Chondrocyte (in vitro differentiated cells): ENCODE measurements around the gene KAZN. TPM values are rescaled to one million over a fixed set of nuclear protein-coding genes. Genes with fewer than 3 reads are reported as not detected.

ENCODE experiments used
- DNase-seq: peaks from one replicate; pipeline ENCODE4 v3.0.0; 2021; ENCODE audit warnings: mixed read lengths, low spot score
- H3K27ac Mint-ChIP-seq: one replicate; pipeline ENCODE4 v1.8.0; 2021; ENCODE audit warnings: mild to moderate bottlenecking, moderate library complexity, mixed read lengths; ENCODE audit not compliant: unreplicated experiment
- H3K27me3 Mint-ChIP-seq: 2 replicates; pipeline ENCODE4 v1.8.0; 2021; ENCODE audit warnings: low read depth, mixed read lengths
- H3K36me3 Mint-ChIP-seq: 2 replicates; pipeline ENCODE4 v1.8.0; 2021; ENCODE audit warnings: low read depth, mixed read lengths
- H3K4me1 Mint-ChIP-seq: 2 replicates; pipeline ENCODE4 v1.8.0; 2021; ENCODE audit warnings: low read depth, mild to moderate bottlenecking, mixed read lengths
- H3K4me3 Mint-ChIP-seq: one replicate; pipeline ENCODE4 v1.8.0; 2021; ENCODE audit warnings: mild to moderate bottlenecking, moderate library complexity, mixed read lengths; ENCODE audit not compliant: unreplicated experiment
- H3K9me3 Mint-ChIP-seq: 2 replicates; pipeline ENCODE4 v1.8.0; 2021; ENCODE audit warnings: low read depth, mixed read lengths
- total RNA-seq: library from RNA; stranded (reverse); gene quantifications from 3 replicates; pipeline ENCODE4 v1.2.1, GENCODE V29; 2021
- TF ChIP-seq, protein P1 (sequence below): fragments of 200-600 bp; sonication (generic); IDR thresholded peaks from 2 replicates; pipeline ENCODE4 v1.5.0; 2021; ENCODE audit warnings: antibody characterized with exemption, mild to moderate bottlenecking, moderate library complexity

The KAZN gene
- total RNA-seq, 1 donor from 2014 or later: 29.6 TPM

DNA sequence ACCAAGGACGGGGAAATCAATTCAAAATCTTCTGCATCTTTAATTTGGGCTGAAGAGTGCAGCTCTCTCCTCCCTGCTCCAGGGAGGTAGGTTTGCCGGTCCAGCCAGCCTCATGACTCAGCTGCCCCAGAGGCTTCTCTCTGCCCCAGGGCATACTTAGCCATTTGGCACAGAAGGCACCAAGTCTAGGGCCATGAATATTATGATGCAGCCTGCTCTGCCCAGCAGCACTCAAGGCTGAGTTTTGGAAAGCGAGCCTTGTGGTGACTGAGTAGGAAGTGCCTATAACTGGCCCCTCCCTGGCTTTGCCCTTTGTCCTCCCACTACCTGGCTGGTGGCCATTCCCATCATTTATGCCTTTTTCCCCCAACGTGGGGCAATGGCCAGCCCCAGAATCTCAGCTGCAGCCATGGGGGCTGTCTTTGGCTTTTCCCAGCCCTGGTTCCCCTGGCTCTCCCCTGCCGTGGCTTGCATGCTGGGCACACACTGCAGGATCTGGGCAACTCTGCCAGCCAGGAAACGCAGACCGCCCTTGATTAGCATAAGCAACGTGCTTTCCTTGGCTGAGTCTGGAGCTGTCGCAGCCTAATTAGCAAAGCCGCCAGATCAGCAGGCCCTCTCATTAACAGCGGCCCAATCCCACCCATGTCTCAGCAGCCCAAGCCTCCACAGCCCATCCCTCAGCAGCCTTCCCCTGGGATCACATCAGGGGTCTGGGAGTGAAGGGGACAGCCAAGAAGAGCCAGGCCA lies 296.5 kb downstream of the KAZN start:
- no peaks in the 10 kb centered on the region for H3K27me3 Mint-ChIP-seq
- H3K27ac Mint-ChIP-seq: no peak overlapping the region
- H3K9me3 Mint-ChIP-seq: peaks cover 3% of the 10 kb centered on the region
- no peak overlapping the region for H3K4me3 Mint-ChIP-seq
- TF ChIP-seq, protein P1, sequence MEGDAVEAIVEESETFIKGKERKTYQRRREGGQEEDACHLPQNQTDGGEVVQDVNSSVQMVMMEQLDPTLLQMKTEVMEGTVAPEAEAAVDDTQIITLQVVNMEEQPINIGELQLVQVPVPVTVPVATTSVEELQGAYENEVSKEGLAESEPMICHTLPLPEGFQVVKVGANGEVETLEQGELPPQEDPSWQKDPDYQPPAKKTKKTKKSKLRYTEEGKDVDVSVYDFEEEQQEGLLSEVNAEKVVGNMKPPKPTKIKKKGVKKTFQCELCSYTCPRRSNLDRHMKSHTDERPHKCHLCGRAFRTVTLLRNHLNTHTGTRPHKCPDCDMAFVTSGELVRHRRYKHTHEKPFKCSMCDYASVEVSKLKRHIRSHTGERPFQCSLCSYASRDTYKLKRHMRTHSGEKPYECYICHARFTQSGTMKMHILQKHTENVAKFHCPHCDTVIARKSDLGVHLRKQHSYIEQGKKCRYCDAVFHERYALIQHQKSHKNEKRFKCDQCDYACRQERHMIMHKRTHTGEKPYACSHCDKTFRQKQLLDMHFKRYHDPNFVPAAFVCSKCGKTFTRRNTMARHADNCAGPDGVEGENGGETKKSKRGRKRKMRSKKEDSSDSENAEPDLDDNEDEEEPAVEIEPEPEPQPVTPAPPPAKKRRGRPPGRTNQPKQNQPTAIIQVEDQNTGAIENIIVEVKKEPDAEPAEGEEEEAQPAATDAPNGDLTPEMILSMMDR: no peak
- peaks cover 3% of the 10 kb centered on the region for H3K36me3 Mint-ChIP-seq
- H3K4me1 Mint-ChIP-seq: peaks cover 40% of the 10 kb centered on the region
- no peak for DNase-seq

DNA sequence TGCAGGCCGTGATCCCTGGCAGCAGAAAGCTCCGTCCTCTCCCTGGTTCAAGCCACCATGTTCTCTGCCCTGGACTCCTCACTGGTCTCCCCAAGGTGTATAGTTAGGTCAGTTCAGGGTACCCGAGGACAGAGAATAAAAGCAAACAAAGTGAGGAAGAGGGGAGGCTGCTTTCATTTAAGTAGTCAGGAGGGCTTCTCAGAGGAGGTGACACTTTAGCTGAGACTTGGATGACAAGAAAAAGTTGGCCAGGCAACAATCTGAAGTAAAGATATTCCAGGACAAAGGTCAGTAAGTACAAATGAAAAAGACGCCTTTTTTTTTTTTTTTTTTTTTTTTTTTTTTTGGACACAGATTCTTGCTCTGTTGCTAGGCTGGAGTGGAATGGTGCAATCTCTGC lies 297.2 kb downstream of the KAZN start:
- peaks cover 3% of the 10 kb centered on the region for H3K36me3 Mint-ChIP-seq
- no peaks in the 10 kb centered on the region for H3K27me3 Mint-ChIP-seq
- no peak overlapping the region for H3K27ac Mint-ChIP-seq
- TF ChIP-seq, protein P1: no peak
- no peak overlapping the region for H3K4me3 Mint-ChIP-seq
- no peak for DNase-seq
- peaks cover 36% of the 10 kb centered on the region for H3K4me1 Mint-ChIP-seq
- peaks cover 3% of the 10 kb centered on the region for H3K9me3 Mint-ChIP-seq

DNA sequence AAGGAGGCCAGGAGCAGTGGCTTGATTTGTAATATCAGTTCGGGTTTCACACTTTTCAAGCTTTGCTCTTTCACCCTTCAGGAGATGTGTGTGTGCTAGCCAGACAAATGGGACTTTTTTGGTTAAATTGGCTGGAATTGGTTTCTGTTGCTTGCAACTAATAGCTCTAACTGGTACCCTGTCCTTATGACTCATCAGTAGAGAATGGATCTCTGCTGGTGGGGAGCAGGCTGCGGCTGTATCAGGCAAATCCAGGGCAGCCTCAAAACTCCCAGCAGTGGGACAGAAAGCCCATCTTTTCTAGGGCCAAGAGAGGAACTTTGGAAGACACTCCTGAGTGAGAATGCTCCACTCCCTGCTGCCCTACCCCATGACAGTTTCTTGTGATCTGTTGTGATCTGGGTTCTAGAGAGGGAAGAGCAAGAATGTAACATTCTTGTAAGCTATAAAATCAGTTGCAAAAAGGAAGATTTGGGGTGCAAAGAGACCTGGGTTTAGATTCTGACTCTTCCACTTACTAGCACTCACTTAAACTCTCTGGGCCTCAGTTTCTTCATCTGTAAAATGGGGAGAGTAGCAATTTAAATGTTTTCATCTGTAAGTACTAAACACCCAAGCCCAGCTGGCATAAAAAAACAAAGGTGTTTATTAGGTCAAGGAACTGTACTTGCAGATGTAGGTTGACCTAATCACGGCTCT lies 298.0 kb downstream of the KAZN start:
- Mint-ChIP-seq H3K27ac (no peak overlapping the region), H3K9me3 (peaks cover 3% of the 10 kb centered on the region), H3K4me3 (no peak overlapping the region), H3K36me3 (peaks cover 3% of the 10 kb centered on the region), H3K27me3 (peaks cover 3% of the 10 kb centered on the region), H3K4me1 (peaks cover 30% of the 10 kb centered on the region)
- no peak for DNase-seq
- TF ChIP-seq, protein P1: no peak

GRCh38 chr1:14897080-14897449 lies 298.6 kb downstream of the KAZN start:
- no peak for DNase-seq
- Mint-ChIP-seq H3K9me3 (peaks cover 3% of the 10 kb centered on the region), H3K36me3 (peaks cover 3% of the 10 kb centered on the region), H3K4me3 (no peak overlapping the region), H3K4me1 (peaks cover 25% of the 10 kb centered on the region), H3K27ac (no peak overlapping the region), H3K27me3 (peaks cover 3% of the 10 kb centered on the region)
- TF ChIP-seq, protein P1: no peak

DNA sequence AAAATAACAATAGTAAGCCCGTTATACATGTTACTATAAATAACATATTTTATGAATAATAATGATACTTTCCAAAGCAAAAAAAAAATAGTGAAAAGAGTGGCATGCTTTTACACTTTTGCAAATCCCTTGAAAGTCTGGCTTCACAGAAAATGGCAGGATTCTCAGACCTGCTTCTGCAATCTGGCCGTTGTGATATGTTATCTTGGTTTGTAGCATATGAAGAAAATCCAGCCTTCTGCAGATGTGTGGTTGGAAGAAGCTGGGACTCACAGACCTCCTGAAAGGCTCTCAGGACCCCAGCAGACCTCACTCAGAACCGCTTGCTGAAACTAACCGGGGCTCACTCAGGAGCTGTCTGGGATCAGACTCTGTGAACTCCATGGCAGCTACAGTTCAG lies 299.1 kb downstream of the KAZN start:
- TF ChIP-seq, protein P1: no peak
- no peak for DNase-seq
- H3K4me1 Mint-ChIP-seq: peaks cover 21% of the 10 kb centered on the region
- H3K27ac Mint-ChIP-seq: no peak overlapping the region
- peaks cover 3% of the 10 kb centered on the region for H3K36me3 Mint-ChIP-seq
- H3K9me3 Mint-ChIP-seq: peaks cover 3% of the 10 kb centered on the region
- H3K27me3 Mint-ChIP-seq: peaks cover 3% of the 10 kb centered on the region
- no peak overlapping the region for H3K4me3 Mint-ChIP-seq
